OCI-LY3 (cell line): Measurements from ENCODE around the gene GDF9.
A peak's percentile ranks its signal among the peaks of the same experiment; 100 is the strongest.

ENCODE experiments used
- H2AFZ ChIP-seq: fragments of 200-600, 300-600 bp; shearing (Covaris generic); 2 replicates; pipeline ENCODE4 v1.6.0; 2014; ENCODE audit warnings: antibody characterized with exemption, low read depth, low read length
- H3K27ac ChIP-seq: fragments of 200-600, 300-600 bp; sonication (generic); 2 replicates; pipeline ENCODE4 v1.5.1; 2014; ENCODE audit warnings: mild to moderate bottlenecking, low read length, moderate library complexity, mixed read lengths
- H3K27me3 ChIP-seq: fragments of 200-600, 300-600 bp; sonication (generic); 2 replicates; pipeline ENCODE4 v1.6.1; 2014; ENCODE audit warnings: low read depth, low read length, mixed read lengths
- H3K36me3 ChIP-seq: fragments of 200-600, 300-600 bp; sonication (generic); replicated peaks from 2 replicates; pipeline ENCODE3; 2014; ENCODE audit warnings: low read depth, low read length, mixed read lengths
- H3K4me1 ChIP-seq: fragments of 300-600, 200-600 bp; sonication (generic); 2 replicates; pipeline ENCODE4 v1.6.1; 2014; ENCODE audit warnings: low read length, mixed read lengths
- H3K4me2 ChIP-seq: fragments of 200-600, 300-600 bp; sonication (generic); 2 replicates; pipeline ENCODE4 v1.6.1; 2014; ENCODE audit warnings: low read length, mixed read lengths
- H3K4me3 ChIP-seq: fragments of 300-600, 200-600 bp; sonication (generic); 2 replicates; pipeline ENCODE4 v1.5.1; 2014; ENCODE audit warnings: antibody characterized with exemption, mild to moderate bottlenecking, low read length, moderate library complexity
- H3K79me2 ChIP-seq: fragments of 300-600, 200-600 bp; shearing (Covaris generic); 2 replicates; pipeline ENCODE4 v1.6.1; 2014; ENCODE audit warnings: mild to moderate bottlenecking, low read length, mixed read lengths
- H3K9ac ChIP-seq: fragments of 300-600, 200-600 bp; shearing (Covaris generic); 2 replicates; pipeline ENCODE4 v1.6.0; 2014; ENCODE audit warnings: mild to moderate bottlenecking, low read length, moderate library complexity
- H3K9me3 ChIP-seq: fragments of 200-600, 300-600 bp; shearing (Covaris generic); 2 replicates; pipeline ENCODE4 v1.6.1; 2014; ENCODE audit warnings: low read length, mixed read lengths; ENCODE audit not compliant: insufficient read depth
- H4K20me1 ChIP-seq: fragments of 200-600, 300-600 bp; sonication (generic); 2 replicates; pipeline ENCODE4 v1.6.1; 2016; ENCODE audit warnings: low read length, mixed read lengths; ENCODE audit not compliant: insufficient read depth
- CTCF ChIP-seq: fragments of 200-600, 300-600 bp; sonication (generic); IDR thresholded peaks from 2 replicates; pipeline ENCODE4 v1.5.1; 2014; ENCODE audit warnings: antibody characterized with exemption, low read length, low read depth
- EZH2phosphoT487 ChIP-seq: fragments of 200-600 bp; shearing (Covaris generic); IDR thresholded peaks from 2 replicates; pipeline ENCODE4 v1.6.1; 2018; ENCODE audit warnings: antibody characterized with exemption, mixed run types, low read depth

Gene GDF9

GRCh38 chr5:132832612-132833011, 33.7 kb downstream of the GDF9 start:
- Histone ChIP-seq H3K9me3 (no peaks in the 10 kb centered on the region), H3K79me2 (no peaks in the 10 kb centered on the region), H3K27ac (no peak overlapping the region), H3K27me3 (no peaks in the 10 kb centered on the region), H3K36me3 (no peaks in the 10 kb centered on the region), H2AFZ (no peak overlapping the region), H3K4me2 (no peak overlapping the region), H3K4me1 (0 out of 2 replicates have a peak, but pooled peaks cover 3% of the 10 kb centered on the region), H3K9ac (no peak overlapping the region), H3K4me3 (no peak overlapping the region), H4K20me1 (no peaks in the 10 kb centered on the region)
- TF ChIP-seq EZH2phosphoT487 (no peak), CTCF (no peak)

GRCh38 chr5:132831095-132831860, 35.0 kb downstream of the GDF9 start:
- no peak overlapping the region for H3K27ac ChIP-seq
- H3K9me3 ChIP-seq = no peaks in the 10 kb centered on the region
- peak overlapping the region; percentile 70 for H3K4me2 ChIP-seq
- no peaks in the 10 kb centered on the region for H3K79me2 ChIP-seq
- no peaks in the 10 kb centered on the region for H4K20me1 ChIP-seq
- H3K4me3 ChIP-seq = peak overlapping the region; percentile 90
- peak overlapping the region; percentile 81 for H2AFZ ChIP-seq
- 0 out of 2 replicates have a peak, but pooled peaks cover 3% of the 10 kb centered on the region for H3K4me1 ChIP-seq
- no peak for TF ChIP-seq CTCF
- H3K9ac ChIP-seq = peak overlapping the region; percentile 72; the same call in 1 of the 2 replicates
- no peaks in the 10 kb centered on the region for H3K36me3 ChIP-seq
- no peaks in the 10 kb centered on the region for H3K27me3 ChIP-seq

DNA sequence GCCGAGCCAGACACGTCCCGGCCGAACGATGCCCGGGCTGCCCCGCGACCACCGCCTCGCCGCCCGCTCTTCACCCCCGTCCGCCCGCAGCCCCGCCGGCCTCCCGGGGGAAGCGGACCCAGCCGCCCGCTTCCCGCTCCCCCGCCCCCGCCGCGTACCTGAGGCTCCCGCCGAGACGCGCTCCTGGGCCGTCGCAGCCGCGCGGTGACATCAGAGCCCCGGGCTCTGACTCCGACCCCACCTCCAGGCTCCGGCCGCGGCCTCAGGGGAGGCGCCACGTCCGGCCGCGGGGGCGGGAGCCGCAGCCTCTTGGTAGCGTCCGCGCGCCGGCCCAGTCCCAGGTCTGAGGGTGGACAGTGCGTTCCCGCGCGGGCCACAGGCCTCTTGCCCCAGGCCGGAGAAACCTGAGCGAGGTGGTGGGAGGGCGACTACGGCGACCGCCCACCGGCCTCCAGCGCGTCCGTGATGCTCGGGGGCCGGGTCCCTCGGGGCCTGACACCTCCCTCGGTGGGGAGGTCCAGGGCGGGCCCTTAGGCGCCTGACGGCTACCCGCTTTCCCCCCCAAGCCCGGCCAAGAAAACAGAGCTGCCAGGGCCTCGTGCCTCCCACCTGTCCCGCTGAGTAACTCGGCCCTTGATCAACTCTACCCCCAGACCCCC, 35.7 kb downstream of the GDF9 start, which contains the start of gene SHROOM1:
TSS of gene SHROOM1 (minus strand) at position 212 of the 659 bp plus-strand sequence. CDS start 4,507 bp downstream, outside the sequence.
- Histone ChIP-seq H4K20me1 (no peaks in the 10 kb centered on the region), H3K79me2 (no peaks in the 10 kb centered on the region), H3K27me3 (no peaks in the 10 kb centered on the region), H2AFZ (peak within 1 kb of the TSS; percentile 81), H3K9me3 (no peaks in the 10 kb centered on the region), H3K9ac (peak within 1 kb of the TSS; percentile 72), H3K27ac (no peak within 1 kb of the TSS), H3K4me2 (peak within 1 kb of the TSS; percentile 70), H3K4me3 (peak within 1 kb of the TSS; percentile 90), H3K4me1 (0 out of 2 replicates have a peak, but pooled peaks cover 3% of the 10 kb centered on the region), H3K36me3 (no peaks in the 10 kb centered on the region)
- TF ChIP-seq CTCF (no peak), EZH2phosphoT487 (no peak)

DNA sequence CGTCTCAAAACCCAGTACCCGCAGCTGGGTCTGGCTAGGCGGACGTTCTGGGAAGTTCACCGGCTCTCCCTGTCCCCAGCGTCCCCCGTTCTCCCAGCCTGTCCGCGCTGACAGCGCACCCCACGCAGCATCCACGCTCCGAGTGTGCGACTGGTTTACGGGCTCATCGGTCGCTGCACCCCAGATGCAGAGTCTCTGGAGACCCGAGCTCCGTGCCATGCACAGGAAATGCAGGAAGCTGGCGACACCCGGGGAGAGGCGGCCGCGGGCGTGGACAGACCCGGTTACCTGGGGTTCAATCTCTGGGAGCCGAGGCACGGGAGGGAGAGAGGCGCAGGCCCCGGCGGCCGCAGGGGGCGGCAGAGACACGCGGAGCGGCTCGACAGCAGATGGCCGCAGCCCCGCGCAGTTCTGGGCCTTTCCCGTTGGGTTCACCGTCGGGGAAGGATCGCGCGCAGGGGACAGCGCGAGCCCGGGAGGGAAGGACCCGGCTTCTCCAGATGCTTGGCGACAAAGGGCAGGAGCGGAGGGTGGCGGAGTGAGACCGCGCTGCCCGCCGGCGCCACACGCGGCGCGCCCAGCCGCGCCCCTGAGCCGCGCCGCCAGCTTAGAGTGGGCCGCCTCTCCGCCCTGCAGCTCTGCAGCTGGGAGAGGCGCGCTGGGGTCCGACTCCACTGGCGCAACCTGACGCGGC, 36.4 kb downstream of the GDF9 start:
- peak overlapping the region; percentile 70 for H3K4me2 ChIP-seq
- H3K4me1 ChIP-seq = 0 out of 2 replicates have a peak, but pooled peaks cover 3% of the 10 kb centered on the region
- TF ChIP-seq CTCF = peak; percentile 55
- no peak for TF ChIP-seq EZH2phosphoT487
- H3K9ac ChIP-seq = peak overlapping the region; percentile 72
- H3K4me3 ChIP-seq = peak overlapping the region; percentile 90
- no peaks in the 10 kb centered on the region for H3K79me2 ChIP-seq
- H3K36me3 ChIP-seq = no peaks in the 10 kb centered on the region
- H4K20me1 ChIP-seq = no peaks in the 10 kb centered on the region
- no peak overlapping the region for H3K27ac ChIP-seq
- H2AFZ ChIP-seq = peak overlapping the region; percentile 81
- no peaks in the 10 kb centered on the region for H3K9me3 ChIP-seq
- H3K27me3 ChIP-seq = no peaks in the 10 kb centered on the region
